DND-41 (cell line): ENCODE results near the gene MYCN.

Experiments used
- EZH2 ChIP-seq: IDR thresholded peaks from 3 replicates; pipeline ENCODE4 v1.6.1; 2012; ENCODE audit warnings: borderline replicate concordance, low read depth, mild to moderate bottlenecking, moderate library complexity, low read length, inconsistent platforms; ENCODE audit not compliant: severe bottlenecking
- TF ChIP-seq, protein P1 (sequence below): IDR thresholded peaks from 2 replicates; pipeline ENCODE4 v1.5.1; 2012; ENCODE audit warnings: borderline replicate concordance, low read length, moderate library complexity, mild to moderate bottlenecking; ENCODE audit not compliant: poor library complexity, severe bottlenecking; ENCODE audit errors: extremely low read depth

DNA sequence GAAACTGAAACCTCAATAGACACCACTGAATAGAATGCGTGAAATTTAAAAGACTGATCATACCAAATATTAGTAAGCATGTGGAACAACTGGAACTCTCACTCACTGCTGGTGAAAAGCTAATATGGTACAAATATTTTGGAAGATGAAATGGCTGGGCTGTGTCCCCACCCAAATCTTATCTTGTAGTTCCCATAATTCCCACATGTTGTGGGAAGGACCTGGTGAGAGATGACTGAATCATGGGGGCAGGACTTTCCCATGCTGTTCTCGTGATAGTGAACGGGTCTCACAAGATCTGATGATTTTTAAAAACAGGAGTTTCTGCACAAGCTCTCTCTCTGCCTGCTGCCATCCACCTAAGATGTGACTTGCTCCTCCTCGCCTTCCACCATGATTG lies 32.0 kb upstream of the MYCN start:
- TF ChIP-seq, protein P1, sequence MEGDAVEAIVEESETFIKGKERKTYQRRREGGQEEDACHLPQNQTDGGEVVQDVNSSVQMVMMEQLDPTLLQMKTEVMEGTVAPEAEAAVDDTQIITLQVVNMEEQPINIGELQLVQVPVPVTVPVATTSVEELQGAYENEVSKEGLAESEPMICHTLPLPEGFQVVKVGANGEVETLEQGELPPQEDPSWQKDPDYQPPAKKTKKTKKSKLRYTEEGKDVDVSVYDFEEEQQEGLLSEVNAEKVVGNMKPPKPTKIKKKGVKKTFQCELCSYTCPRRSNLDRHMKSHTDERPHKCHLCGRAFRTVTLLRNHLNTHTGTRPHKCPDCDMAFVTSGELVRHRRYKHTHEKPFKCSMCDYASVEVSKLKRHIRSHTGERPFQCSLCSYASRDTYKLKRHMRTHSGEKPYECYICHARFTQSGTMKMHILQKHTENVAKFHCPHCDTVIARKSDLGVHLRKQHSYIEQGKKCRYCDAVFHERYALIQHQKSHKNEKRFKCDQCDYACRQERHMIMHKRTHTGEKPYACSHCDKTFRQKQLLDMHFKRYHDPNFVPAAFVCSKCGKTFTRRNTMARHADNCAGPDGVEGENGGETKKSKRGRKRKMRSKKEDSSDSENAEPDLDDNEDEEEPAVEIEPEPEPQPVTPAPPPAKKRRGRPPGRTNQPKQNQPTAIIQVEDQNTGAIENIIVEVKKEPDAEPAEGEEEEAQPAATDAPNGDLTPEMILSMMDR = no peak
- TF ChIP-seq EZH2 = no peak
